LHCN-M2 (cell line): ENCODE measurements around the gene ELL. TPM values are rescaled to one million over a fixed set of nuclear protein-coding genes. Genes with fewer than 3 reads are reported as not detected.

ENCODE experiments used
- DNase-seq: peaks from one replicate; pipeline ENCODE4 v3.0.0-alpha.2; 2012; ENCODE audit warnings: low read depth
- total RNA-seq: library from RNA; depleted of rRNA; stranded (reverse); fragments of >200 nt; gene quantifications from 2 replicates; pipeline ENCODE4 v1.2.3, GENCODE V29; 2014

Gene ELL
- total RNA-seq, 1 experiment from 2014 or later, result 10.8 TPM

DNA sequence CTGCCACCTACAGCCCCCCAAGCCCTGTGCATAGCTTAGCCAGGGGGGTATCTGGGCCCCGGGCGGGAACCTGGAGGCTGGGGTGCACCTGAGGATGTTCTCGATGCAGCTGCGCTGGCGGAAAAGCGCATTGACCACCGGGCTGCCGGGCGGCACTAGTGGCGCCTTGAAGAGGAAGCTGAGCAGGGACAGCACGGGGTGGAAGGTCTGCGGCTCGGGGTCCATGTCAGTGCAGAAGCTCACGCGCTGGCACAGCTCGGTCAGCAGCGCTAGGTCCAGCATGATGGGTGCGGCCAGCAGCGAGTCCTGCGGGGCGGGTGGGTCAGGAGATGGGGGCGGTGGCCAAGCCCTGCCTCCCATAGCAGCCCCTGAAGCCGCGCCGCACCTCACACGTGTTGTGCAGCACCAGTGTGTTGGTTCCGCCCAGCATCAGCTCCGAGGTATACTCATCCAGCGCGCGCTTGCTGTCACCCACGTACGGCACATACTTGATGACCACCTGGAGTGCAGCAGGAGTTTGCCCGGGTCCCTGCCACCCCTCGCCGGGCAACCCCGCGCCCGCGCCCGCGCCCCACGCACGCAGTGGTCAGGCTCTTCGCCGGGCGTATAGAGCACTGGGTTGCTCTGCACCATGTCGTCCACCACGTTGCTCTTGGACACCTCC, 86.6 kb downstream of the ELL start:
- DNase-seq, result no peak

DNA sequence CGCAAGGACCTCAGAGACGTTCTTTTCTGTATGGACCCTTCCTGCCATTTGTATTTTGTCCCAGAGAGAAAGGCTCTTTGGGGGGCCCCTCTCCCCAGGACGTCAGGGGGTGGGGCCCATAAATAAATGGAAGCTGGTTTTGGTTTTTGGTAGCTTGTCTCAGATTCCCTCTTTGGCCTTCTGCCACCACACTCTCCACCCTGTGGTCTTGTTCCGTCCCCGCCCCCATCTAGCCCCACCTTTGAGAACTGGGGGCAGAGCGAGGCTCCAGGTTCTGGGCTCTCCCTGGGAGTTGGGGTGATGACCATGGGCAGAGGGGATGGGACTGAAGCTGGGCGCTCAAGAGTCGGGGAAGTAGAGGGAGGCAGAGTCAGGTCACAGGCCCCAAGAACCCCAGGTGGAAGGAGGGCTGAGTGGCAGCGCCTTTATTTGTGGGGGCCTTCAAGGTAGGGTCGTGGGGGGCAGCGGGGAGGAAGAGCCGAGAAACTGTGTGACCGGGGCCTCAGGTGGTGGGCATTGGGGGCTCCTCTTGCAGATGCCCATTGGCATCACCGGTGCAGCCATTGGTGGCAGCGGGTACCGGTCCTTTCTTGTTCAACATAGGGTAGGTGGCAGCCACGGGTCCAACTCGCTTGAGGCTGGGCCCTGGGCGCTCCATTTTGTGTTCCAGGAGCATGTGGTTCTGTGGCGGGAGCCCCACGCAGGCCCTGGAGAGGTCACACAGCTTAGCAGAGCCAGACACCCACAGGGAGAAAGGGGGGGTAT, 87.3 kb downstream of the ELL start:
- no peak for DNase-seq

DNA sequence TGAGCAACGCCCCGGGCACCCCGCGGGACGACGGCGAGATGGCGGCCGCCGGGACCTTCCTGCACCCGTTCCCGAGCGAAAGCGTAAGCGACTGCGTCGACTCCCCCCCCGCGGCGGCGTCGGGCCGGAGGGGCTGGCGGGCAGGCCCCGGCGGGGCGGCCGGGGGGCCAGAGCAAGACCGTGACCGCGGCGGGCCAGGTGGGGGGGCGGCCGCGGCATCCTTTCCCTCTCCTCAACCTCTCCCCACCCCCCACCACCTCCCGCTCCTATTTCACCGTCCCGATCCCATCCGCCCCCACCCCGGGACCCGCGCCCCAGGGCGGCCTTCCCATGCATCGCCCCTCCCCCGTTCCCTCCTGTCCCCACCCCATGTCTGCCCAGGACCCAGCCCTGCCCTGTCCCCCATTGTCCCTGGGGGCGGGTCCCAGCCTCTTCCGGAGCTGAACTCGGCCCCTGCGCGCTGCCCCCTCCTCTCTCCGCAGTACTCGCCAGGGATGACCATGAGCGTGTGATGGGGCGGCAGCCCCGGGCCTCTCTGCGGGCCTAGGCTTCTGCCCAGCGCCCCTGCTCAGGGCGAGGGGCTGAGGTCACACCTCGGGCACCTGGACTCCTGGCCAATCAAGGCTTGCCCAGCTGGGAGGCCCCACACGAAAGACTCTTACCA, 88.0 kb downstream of the ELL start:
- no peak for DNase-seq

DNA sequence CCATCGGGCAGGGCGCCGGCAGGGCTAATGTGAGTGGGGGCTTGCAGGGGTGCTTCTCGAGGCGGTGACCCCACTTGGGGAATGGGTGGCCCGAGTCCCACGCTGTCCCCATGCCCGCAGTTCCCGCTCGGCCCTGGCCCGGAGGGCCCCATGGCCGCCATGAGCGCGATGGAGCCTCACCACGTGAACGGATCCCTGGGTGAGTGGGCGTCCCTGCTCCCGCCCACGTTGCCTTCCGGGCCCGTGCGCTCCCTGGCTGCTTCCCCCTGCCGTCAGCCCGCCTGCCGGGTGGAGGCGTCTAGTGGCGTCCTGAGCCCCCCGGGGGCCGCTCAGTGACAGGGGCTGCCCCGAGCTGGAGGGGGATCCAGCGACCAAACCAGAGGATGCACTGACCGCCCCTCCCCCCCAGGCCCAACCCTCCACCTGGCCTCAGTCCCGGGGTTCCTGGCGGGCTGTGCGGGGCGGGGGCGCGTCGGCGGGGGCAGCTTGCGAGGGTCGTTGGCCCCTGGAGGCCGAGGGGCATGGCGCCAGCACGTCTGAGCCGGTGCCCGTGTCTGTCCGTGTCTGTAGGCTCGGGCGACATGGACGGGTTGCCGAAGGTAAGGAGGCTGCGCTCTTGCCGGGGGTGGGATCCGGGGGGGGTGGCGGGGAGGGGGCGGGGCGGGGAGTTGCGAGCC, 88.7 kb downstream of the ELL start:
- no peak for DNase-seq

DNA sequence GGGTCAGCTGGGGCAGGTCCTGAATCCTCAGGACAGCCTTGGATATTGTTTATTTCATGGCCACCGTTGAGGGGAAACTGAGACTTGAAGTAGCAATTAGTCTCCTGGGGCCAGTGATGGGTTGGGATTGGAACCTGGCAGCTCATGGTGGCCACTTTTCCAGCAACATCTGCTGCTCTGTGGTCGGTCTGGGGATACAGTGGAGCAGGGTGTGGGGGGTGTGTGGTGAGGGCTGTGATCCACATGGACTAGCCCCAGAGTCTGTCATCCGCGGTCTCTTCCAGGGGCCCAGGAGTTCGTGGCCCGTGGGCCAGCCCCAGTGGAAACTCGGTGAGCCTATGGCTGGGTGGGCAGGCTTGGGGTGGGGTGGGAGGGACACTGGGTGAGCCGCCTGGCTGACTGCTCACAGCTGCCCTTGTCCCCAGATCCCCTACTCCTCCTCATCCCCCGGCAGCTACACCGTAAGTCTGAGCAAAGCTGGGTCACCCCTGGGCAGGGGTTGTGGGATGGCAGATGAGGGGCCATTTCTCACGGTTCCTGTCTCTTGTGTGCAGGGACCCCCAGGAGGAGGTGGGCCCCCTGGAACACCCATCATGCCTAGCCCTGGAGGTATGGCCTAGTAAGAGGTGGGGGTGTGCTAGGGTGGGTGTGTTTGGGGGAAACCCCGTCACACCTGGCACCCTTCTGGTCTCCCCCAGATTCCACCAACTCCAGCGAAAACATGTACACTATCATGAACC, 89.4 kb downstream of the ELL start:
- no peak for DNase-seq

DNA sequence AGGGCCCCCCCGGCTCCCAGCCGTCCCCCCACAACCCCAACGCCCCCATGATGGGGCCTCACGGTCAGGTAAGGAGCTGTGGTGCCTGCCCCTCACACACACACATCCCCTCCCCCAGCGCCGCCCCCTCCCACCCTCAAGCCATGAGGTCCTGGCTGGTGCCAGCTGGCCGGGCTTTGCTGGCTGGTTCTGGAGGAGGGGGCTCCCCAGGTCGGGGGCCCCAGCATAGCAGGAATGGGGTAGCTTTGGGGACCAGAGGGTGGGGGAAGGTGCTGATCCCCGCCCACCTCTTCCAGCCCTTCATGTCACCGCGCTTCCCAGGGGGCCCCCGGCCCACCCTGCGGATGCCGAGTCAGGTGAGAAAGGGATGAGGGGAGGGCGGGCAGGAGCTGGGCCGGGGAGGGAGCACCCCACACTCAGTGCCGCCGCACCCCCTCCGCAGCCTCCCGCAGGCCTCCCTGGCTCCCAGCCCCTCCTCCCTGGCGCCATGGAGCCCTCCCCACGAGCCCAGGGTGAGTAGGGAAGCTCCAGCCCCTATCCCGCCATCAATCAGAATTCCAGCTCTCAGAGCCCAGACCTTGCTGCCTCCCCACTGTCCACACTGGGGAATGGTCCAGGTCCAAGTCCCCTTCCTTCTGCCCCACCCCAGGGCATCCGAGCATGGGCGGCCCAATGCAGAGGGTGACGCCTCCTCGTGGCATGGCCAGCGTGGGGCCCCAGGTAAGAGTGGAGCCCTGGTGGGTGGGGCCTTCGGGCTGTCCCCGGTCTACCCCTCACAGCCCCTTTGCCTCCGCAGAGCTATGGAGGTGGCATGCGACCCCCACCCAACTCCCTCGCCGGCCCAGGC, 90.3 kb downstream of the ELL start:
- no peak for DNase-seq

DNA sequence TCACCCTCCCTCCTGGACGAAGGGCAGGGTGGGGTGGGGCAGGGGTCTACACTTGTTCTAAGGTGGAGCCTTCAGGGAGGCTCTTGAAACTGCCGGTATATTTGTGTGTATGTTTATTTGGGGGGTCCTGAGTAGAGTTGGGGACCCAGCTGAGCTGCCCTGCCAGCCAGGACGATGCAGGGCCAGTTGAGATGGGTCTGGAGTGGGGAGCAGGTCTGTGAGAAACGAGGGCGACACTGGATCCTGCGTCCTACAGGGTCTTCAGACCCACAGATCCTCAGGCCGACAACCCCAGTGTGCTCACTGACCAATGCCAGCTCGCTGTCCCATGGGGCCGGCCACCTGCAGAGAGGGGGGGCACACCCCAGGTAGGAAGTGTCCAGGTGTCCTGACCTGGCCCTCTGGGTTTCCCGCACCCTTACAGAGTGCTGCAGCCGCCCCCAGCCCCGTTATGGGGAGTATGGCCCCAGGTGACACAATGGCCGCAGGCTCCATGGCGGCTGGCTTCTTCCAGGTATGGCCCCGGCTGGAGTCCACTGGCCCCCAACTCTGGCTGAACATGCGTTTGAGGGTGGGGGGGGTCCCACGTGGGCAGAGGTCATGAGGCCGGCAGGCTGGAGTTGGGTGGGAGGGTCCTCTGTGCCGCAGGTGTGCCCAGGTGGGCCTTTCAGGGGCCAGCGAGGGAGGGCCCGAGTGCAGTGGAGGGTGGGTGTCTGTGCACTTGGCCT, 91.3 kb downstream of the ELL start:
- DNase-seq, result no peak

DNA sequence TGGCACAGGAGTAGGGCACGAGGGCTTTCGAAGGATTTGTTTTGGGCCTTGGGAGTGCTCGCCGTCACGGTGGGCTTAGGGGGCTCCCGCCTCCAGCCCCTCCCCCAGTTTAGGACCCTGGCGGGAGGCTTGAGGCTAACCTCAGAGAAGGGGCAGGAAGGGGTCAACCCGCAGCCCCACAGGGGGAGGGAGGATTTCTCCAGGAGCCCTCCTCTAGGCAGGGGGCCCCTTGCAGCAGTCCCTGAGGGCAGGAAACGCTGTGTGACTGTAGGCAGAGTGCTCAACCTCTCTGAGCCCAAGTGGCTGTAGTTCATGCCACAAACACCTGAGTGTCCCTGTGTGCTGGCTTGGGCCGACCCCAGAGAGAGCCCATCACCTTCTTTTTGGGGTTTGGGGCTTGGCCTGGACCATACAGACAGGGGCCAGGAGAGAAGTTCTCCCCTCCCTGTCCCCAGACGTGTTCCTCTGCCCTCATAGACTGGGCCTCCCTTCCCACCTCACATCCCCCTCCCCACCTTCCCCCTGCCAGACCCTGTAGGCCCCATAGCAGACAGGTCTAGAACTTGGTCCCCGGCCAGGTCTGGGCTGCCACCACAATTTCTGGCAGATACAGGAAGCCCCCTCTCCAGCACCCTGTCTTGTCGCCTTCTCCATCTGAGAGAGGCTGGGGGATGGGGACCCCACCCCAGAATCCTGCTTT, 92.0 kb downstream of the ELL start:
- no peak for DNase-seq

DNA sequence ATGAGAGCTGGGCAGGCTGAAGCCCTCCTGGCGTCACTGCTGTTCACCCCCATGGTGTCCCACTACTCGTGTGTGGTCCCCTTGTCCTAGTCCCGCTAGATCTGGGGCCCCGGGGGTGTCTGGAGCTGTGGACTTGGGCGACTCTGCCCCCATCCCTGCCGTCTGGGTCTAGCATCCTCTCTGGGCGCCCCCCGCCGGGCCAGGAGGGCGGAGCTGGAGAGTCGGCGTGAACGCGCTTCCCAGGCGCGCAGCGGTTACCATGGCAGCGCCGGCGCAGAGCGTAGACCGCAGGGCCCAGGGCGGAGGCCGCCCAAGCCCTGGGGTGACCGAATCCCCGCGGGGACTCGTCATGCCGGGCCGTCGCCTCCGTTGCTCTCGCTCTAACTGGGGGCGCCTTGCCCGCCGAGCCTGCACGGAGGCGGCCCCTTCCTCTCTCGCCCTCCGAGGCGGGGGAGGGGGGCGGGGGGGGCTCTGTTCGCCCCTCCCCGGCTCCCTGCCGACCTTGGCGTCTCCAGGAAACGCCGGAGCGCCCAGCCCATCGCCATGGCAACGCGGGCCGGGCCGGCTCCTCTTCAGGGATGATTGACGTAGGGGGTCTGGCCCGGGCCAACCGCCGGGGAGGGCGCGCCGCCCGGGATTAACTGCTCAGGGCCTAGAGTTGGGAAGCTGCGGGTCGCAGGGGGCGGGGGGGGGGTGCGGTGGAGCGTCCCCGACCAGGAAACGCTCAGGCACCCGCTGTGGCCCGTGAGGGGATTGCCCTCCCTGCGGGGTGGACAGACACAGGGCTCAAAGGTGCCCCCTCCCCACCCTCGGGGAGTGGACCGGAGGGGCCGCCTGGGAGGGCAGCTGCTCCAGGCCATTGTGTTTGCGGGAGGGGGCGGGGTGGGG, 92.8 kb downstream of the ELL start:
- peak; percentile 61 for DNase-seq

DNA sequence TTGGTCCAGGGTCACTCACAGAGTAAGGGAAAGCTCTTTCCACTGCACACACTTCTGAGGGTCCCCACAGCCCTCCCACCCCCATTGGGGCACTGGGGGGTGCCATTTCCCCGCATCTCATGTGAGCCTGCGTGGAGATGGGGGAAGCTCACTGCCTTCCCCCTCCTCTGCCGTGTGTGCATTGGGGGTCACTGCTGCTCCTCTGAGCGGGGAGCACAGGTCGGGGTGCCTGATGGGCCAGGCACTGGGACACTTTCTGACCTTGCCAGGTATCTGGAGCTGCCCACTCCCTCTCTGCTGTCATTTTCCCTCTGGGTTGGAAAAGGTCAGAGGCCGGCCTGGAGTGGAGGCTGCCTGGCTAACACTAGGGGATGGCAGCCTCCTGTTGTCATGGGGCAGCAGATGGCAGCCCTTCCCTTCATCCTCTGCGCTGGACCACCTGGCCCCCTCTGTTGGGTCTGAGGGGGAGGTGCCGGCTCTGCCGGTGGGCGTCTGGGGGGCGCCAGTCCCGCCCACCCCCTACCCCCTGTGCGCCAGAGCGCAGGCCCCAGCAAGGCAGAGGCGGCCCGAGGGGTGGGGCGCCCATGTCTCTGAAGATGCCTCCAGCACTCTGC, 93.6 kb downstream of the ELL start:
- no peak for DNase-seq

DNA sequence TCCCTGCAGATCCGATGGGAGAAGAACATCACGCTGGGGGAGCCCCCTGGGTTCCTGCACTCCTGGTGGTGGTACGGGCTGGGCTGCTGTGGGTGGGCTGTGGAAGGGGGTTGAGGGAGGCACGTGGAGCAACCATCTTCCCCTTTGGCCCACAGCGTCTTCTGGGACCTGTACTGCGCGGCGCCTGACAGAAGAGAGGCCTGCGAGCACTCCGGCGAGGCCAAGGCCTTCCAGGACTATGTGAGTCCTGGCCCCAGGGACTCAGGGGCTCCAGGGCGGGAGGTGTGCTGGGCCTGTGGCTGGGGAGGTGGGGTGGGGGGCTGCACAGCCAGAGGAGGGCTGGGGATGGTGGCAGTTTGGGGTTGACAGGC, 94.1 kb downstream of the ELL start:
- DNase-seq, result no peak

DNA sequence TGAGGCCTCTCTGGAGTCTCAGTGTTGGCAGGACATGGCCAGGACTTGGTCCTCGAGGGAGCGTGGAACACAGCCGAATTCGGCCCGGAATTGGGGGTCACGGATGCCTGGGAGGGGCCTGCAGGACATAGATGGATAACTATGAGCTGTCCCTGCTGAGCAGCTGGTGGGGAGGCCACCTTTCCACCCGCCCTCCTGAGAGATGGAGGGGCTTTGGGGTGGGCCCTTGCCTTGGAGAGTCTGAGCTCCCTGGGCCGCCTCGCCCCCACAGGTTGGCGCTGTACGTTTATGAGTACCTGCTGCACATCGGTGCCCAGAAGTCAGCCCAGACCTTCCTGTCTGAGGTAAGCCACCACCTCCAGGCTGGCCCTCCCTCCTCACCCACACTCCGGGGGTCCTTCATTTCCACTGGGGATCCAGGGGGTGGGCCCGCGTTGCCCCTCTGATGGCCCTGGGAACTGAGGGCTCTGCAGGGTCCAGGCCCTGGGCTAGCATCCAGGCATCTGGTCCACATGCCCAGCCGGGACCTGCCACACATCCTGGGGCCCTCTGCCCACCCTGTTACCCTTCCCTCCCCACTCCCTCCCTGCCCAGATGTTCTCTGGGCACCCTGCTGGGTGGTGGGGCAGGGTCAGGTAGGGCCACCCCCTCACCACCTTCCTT, 94.7 kb downstream of the ELL start:
- no peak for DNase-seq

DNA sequence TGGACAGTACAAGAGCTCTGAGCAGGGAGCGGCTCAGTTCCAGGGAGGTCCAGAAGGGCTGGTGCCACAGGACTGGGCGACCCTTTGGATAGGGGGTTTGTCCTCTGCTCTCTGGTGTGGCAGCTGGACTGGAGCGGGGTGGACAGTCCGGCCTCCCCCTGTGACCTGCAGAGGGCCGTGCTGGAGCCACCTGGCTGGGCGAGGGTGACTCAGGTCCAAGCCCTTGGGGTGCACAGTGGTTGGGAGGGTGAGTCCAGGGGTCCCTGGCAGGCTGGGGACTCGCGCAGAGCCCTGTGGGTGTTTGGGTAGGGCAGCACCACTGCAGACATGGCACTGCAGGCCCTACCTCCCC, 95.5 kb downstream of the ELL start:
- DNase-seq, result no peak

DNA sequence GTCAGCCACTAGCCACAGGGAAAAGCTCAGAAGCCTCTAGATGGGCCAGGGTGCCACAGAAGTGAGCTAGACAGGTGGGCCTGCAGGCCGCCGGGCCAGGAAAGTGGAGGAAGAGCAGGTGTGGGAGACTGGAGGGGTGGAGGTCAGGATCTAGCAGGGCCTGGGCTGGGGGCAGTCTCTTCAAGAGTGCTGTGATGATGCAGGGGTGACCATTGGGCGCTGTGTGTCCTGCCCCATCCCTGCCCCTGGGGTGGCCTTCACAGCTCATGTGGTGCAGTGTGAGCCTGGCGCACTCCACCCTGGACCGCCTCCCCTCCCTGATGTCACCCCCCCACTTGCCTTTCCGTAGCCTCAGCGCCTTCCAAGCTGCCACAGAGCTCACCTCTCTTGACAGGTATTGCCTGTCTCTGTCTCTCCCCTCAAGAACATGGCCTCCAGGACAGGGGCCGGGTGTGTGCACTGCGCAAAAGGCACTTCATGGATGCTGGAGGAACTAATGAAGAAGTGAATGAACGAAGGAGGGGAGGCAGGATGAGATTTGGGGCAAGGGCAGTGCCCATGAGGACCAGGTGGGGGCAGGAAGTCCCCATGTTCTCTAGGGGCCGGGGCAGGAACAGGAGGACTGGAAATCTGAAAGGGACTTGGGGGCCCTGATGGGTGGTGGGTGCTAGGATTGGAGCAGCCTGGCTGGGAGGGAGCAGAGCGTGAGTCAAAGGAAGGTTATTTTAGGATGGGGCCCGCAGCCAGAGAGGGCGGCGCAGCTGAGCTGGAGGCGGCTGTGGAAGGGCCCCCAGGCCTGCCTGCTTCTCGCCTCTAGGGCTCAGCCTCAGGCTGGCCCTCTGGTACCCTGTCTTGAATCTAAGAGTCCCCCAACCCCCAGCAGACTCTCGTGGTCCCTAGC, 96.1 kb downstream of the ELL start:
- peak; percentile 44 for DNase-seq

DNA sequence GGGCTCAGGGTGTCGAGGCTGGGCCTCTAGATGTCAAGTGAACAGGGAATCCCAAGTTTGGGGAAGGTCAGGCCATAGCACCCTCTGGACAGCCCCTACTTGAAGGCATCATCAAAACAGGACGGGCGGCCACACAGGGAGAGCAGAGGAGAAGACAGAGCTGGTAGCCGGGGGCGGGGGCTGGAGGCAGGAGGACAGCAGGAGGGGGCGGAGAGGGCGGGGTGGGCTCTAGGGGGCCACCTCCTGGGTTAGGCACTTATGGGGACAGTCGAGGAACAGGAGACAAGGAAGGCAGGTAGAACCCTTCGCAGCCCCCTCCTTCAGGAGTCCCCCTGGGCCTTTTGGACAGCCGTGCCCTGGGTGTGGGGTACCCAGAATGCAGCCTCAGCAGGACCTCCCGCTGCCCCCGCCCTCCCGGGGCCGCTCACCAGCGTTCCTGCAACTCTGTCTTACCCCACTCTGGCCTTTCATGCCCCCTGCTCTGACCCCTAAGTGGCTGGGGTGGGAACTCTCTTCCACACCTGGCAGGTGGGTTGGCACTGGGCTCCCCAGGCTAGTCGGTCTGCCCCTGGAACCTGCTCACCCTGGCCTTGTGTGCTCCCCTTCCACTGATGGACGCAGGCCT, 96.9 kb downstream of the ELL start:
- no peak for DNase-seq
